WTC11 (cell line): ENCODE results near the gene SCOC.

Experiments used
- JUN ChIP-seq: sonication (generic); formaldehyde crosslinking; IDR thresholded peaks from 2 replicates; pipeline ENCODE4 v1.8.0; 2023; ENCODE audit warnings: mild to moderate bottlenecking, missing genetic modification reagents
- KAT7 ChIP-seq: sonication (generic); formaldehyde crosslinking; IDR thresholded peaks from 2 replicates; pipeline ENCODE4 v1.8.1; 2023; ENCODE audit warnings: missing genetic modification reagents, mild to moderate bottlenecking, borderline replicate concordance
- NFYB ChIP-seq: sonication (generic); formaldehyde crosslinking; conservative IDR thresholded peaks from 2 replicates; pipeline ENCODE4 v1.8.0; 2022; ENCODE audit warnings: low read depth, missing genetic modification reagents
- ZNF671 ChIP-seq: fragments of 250-450 bp; sonication (Bioruptor Pico); IDR thresholded peaks from 2 replicates; pipeline ENCODE4 v1.8.0; 2021; ENCODE audit warnings: mild to moderate bottlenecking
- TF ChIP-seq, protein P1 (sequence below): fragments of 200-600 bp; IDR thresholded peaks from 2 replicates; pipeline ENCODE4 v1.8.0; 2022; ENCODE audit warnings: antibody characterized with exemption

DNA sequence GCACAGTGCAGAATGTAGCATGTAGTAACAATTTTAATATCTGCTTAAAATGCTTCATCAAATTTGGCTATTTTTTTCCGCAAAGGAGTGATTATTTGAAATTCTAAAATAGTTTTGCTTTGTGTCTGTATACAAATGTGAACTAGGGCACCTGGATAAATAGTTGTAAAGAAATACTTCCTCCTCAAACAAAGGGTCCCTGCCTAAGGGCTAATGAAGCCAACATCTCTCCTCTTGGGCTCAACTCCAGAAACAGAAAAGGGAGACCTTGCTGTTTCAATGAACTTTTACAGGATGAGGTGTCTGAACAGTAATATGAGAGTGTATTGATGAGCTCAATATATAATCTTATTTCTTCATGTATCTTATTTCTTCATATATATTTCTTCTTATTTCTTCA is 30.8 kb upstream of the SCOC start:
- TF ChIP-seq, protein P1, sequence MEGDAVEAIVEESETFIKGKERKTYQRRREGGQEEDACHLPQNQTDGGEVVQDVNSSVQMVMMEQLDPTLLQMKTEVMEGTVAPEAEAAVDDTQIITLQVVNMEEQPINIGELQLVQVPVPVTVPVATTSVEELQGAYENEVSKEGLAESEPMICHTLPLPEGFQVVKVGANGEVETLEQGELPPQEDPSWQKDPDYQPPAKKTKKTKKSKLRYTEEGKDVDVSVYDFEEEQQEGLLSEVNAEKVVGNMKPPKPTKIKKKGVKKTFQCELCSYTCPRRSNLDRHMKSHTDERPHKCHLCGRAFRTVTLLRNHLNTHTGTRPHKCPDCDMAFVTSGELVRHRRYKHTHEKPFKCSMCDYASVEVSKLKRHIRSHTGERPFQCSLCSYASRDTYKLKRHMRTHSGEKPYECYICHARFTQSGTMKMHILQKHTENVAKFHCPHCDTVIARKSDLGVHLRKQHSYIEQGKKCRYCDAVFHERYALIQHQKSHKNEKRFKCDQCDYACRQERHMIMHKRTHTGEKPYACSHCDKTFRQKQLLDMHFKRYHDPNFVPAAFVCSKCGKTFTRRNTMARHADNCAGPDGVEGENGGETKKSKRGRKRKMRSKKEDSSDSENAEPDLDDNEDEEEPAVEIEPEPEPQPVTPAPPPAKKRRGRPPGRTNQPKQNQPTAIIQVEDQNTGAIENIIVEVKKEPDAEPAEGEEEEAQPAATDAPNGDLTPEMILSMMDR = no peak
- TF ChIP-seq JUN (CRISPR knock-in tag) (no peak), ZNF671 (CRISPR knock-in tag) (no peak), KAT7 (no peak), NFYB (CRISPR knock-in tag) (no peak)
